ENCODE data around the gene TNXB.

GRCh38 chr6:32076321-32076809, 32.8 kb downstream of the TNXB start:
- TF ChIP-seq CTCF (conservative IDR thresholded peaks at IDR 0.05) (no peak), ZFX (IDR thresholded peaks at IDR 0.05) (no peak)

All from C4-2B (cell line).